SJSA1 (cell line): ENCODE measurements around the gene AMBRA1. TPM values are rescaled to one million over a fixed set of nuclear protein-coding genes. Genes with fewer than 3 reads are reported as not detected.

Source experiments
- DNase-seq, 2 experiments: peaks; one replicate each; pipeline ENCODE4 v3.0.0-alpha.2; 2015 to 2020; ENCODE audit warnings: low spot score in 2 of 2, low read depth in 1 of 2
- H3K27ac ChIP-seq: fragments of 250-450 bp; sonication (Bioruptor Pico); 2 replicates; pipeline ENCODE4 v1.5.1; 2020; ENCODE audit warnings: mild to moderate bottlenecking, moderate library complexity
- H3K27me3 ChIP-seq: fragments of 250-450 bp; sonication (Bioruptor Pico); replicated peaks from 2 replicates; pipeline ENCODE4 v1.5.1; 2020; ENCODE audit warnings: mild to moderate bottlenecking, moderate library complexity
- H3K36me3 ChIP-seq: fragments of 250-450 bp; sonication (Bioruptor Pico); 2 replicates; pipeline ENCODE4 v1.5.1; 2020; ENCODE audit warnings: mild to moderate bottlenecking
- H3K4me1 ChIP-seq: fragments of 250-450 bp; sonication (Bioruptor Pico); replicated peaks from 2 replicates; pipeline ENCODE4 v1.6.1; 2021; ENCODE audit warnings: mild to moderate bottlenecking
- H3K4me3 ChIP-seq: fragments of 250-450 bp; sonication (Bioruptor Pico); 2 replicates; pipeline ENCODE4 v1.5.1; 2020; ENCODE audit warnings: mild to moderate bottlenecking
- H3K9me3 ChIP-seq: fragments of 250-450 bp; sonication (Bioruptor Pico); replicated peaks from 2 replicates; pipeline ENCODE4 v1.5.1; 2020; ENCODE audit warnings: mild to moderate bottlenecking
- total RNA-seq: library from RNA; depleted of rRNA; stranded (reverse); fragments of >200 nt; shearing (Covaris generic); gene quantifications from 2 replicates; pipeline ENCODE4 v1.2.3, GENCODE V29; 2014

AMBRA1 gene
- total RNA-seq, 1 experiment from 2014 or later = 16.4 TPM

GRCh38 chr11:46392421-46393230 lies 201.2 kb downstream of the AMBRA1 start:
- no peak overlapping the region for H3K27ac ChIP-seq
- peaks cover 33% of the 10 kb centered on the region for H3K27me3 ChIP-seq
- peak; percentile 72 to 81 for DNase-seq
- H3K4me1 ChIP-seq = peaks cover 39% of the 10 kb centered on the region
- H3K9me3 ChIP-seq = peaks cover 4% of the 10 kb centered on the region
- peak overlapping the region; percentile 61 for H3K4me3 ChIP-seq
- H3K36me3 ChIP-seq = no peaks in the 10 kb centered on the region; the same call in 1 of the 2 replicates

GRCh38 chr11:46391578-46392420 lies 202.0 kb downstream of the AMBRA1 start, which contains the start of gene CHRM4:
Gene CHRM4, minus strand, starts transcription at chr11:46391776. Its CDS starts 5,219 bp downstream, at chr11:46386557.
- H3K36me3 ChIP-seq = no peaks in the 10 kb centered on the region
- H3K27ac ChIP-seq = no peak within 1 kb of the TSS
- peaks cover 4% of the 10 kb centered on the region for H3K9me3 ChIP-seq
- H3K4me3 ChIP-seq = peak within 1 kb of the TSS; percentile 61
- H3K4me1 ChIP-seq = peaks cover 39% of the 10 kb centered on the region
- H3K27me3 ChIP-seq = peaks cover 33% of the 10 kb centered on the region
- DNase-seq = peak; percentile 36 to 70

- peak overlapping the region; percentile 61 for H3K4me3 ChIP-seq
- DNase-seq = peak in 1 of 2 experiments; percentile 41
- peaks cover 33% of the 10 kb centered on the region for H3K27me3 ChIP-seq
- H3K36me3 ChIP-seq = no peaks in the 10 kb centered on the region
- peaks cover 4% of the 10 kb centered on the region for H3K9me3 ChIP-seq
- H3K27ac ChIP-seq = no peak overlapping the region
- peaks cover 39% of the 10 kb centered on the region for H3K4me1 ChIP-seq
Observed at GRCh38 chr11:46391186-46391577, 202.6 kb downstream of the AMBRA1 start.

GRCh38 chr11:46390331-46391171 lies 203.3 kb downstream of the AMBRA1 start:
- H3K27me3 ChIP-seq = peaks cover 33% of the 10 kb centered on the region
- DNase-seq = peak in 1 of 2 experiments; percentile 30
- H3K4me1 ChIP-seq = peaks cover 39% of the 10 kb centered on the region
- H3K4me3 ChIP-seq = no peak overlapping the region
- H3K9me3 ChIP-seq = peaks cover 4% of the 10 kb centered on the region
- no peaks in the 10 kb centered on the region for H3K36me3 ChIP-seq
- H3K27ac ChIP-seq = no peak overlapping the region

GRCh38 chr11:46389450-46390330 lies 204.1 kb downstream of the AMBRA1 start:
- Histone ChIP-seq H3K27me3 (peaks cover 33% of the 10 kb centered on the region), H3K4me3 (peak overlapping the region; percentile 40), H3K4me1 (peaks cover 39% of the 10 kb centered on the region), H3K9me3 (peaks cover 4% of the 10 kb centered on the region), H3K27ac (no peak overlapping the region), H3K36me3 (no peaks in the 10 kb centered on the region)
- DNase-seq = peak; percentile 76 to 81

- peaks cover 33% of the 10 kb centered on the region for H3K27me3 ChIP-seq
- no peaks in the 10 kb centered on the region for H3K36me3 ChIP-seq
- peaks cover 4% of the 10 kb centered on the region for H3K9me3 ChIP-seq
- no peak overlapping the region for H3K27ac ChIP-seq
- H3K4me3 ChIP-seq = peak overlapping the region; percentile 40
- peaks cover 39% of the 10 kb centered on the region for H3K4me1 ChIP-seq
- no peak for DNase-seq
Observed at GRCh38 chr11:46388619-46389449, 205.0 kb downstream of the AMBRA1 start.

GRCh38 chr11:46387919-46388618 lies 205.8 kb downstream of the AMBRA1 start:
- Histone ChIP-seq H3K9me3 (peaks cover 4% of the 10 kb centered on the region), H3K4me3 (no peak overlapping the region), H3K4me1 (peaks cover 40% of the 10 kb centered on the region), H3K27ac (no peak overlapping the region), H3K27me3 (peaks cover 33% of the 10 kb centered on the region), H3K36me3 (peaks cover 5% of the 10 kb centered on the region; the same call in 1 of the 2 replicates)
- no peak for DNase-seq

GRCh38 chr11:46387456-46387855 lies 206.4 kb downstream of the AMBRA1 start:
- Histone ChIP-seq H3K4me1 (peaks cover 38% of the 10 kb centered on the region), H3K9me3 (peaks cover 4% of the 10 kb centered on the region), H3K36me3 (peaks cover 7% of the 10 kb centered on the region; the same call in 1 of the 2 replicates), H3K4me3 (no peak overlapping the region), H3K27ac (no peak overlapping the region), H3K27me3 (peaks cover 33% of the 10 kb centered on the region)
- DNase-seq = no peak

- DNase-seq = no peak
- Histone ChIP-seq H3K9me3 (peaks cover 4% of the 10 kb centered on the region), H3K36me3 (peaks cover 7% of the 10 kb centered on the region; the same call in 1 of the 2 replicates), H3K4me1 (peaks cover 37% of the 10 kb centered on the region), H3K27me3 (peaks cover 33% of the 10 kb centered on the region), H3K4me3 (no peak overlapping the region), H3K27ac (no peak overlapping the region)
Observed at GRCh38 chr11:46386674-46387073, 207.1 kb downstream of the AMBRA1 start.

- Histone ChIP-seq H3K9me3 (peaks cover 4% of the 10 kb centered on the region), H3K4me1 (peaks cover 32% of the 10 kb centered on the region), H3K36me3 (peaks cover 7% of the 10 kb centered on the region; the same call in 1 of the 2 replicates), H3K27ac (no peak overlapping the region), H3K4me3 (no peak overlapping the region), H3K27me3 (peaks cover 30% of the 10 kb centered on the region)
- no peak for DNase-seq
Observed at GRCh38 chr11:46386005-46386578, 207.7 kb downstream of the AMBRA1 start.
